Uterus (tissue), 2 donors: ENCODE measurements around the gene EOLA1.

Experiments used
- POLR2A ChIP-seq, 2 donors: fragments of 450-650 bp; IDR thresholded peaks; one replicate each; pipeline ENCODE4 v1.6.1; 2016; ENCODE audit warnings: antibody characterized with exemption in 2 of 2, mild to moderate bottlenecking in 1 of 2, moderate library complexity in 1 of 2
- TF ChIP-seq, protein P1 (sequence below), 4 experiments: fragments of 200-600 bp in 2 of 4; fragments of 450-650 bp in 2 of 4; sonication (generic) in 2 of 4; IDR thresholded peaks; one replicate each; pipeline ENCODE4 v1.5.1; 2016 to 2019; ENCODE audit warnings: antibody characterized with exemption in 4 of 4, mild to moderate bottlenecking in 2 of 4, moderate library complexity in 1 of 4

DNA sequence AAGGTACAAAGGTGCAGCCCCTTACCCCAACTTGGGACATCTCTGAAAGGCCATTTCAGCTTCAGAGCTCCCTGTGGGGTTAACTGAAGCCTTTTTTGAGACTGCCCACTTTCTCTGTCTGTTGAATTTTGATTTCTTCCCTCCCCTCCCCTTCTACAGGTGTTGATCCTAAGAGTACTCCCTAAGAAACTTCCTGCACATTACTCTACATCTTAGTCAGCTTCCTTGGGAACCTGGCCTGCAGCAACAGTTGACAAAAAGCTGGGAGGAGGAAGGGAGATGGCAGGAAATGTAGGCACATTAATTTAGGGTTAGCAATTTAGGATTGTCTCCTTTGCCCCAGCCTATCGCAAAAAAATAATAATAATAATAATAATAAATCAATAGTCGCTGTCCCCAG, 34.5 kb upstream of the EOLA1 start:
- TF ChIP-seq, protein P1, sequence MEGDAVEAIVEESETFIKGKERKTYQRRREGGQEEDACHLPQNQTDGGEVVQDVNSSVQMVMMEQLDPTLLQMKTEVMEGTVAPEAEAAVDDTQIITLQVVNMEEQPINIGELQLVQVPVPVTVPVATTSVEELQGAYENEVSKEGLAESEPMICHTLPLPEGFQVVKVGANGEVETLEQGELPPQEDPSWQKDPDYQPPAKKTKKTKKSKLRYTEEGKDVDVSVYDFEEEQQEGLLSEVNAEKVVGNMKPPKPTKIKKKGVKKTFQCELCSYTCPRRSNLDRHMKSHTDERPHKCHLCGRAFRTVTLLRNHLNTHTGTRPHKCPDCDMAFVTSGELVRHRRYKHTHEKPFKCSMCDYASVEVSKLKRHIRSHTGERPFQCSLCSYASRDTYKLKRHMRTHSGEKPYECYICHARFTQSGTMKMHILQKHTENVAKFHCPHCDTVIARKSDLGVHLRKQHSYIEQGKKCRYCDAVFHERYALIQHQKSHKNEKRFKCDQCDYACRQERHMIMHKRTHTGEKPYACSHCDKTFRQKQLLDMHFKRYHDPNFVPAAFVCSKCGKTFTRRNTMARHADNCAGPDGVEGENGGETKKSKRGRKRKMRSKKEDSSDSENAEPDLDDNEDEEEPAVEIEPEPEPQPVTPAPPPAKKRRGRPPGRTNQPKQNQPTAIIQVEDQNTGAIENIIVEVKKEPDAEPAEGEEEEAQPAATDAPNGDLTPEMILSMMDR (IDR thresholded peaks at IDR 0.05), result no peak
- TF ChIP-seq POLR2A (IDR thresholded peaks at IDR 0.05), result no peak
